Parathyroid adenoma (tissue), 2 donors: ENCODE data around the gene EGF.

ENCODE experiments used
- H2AFZ ChIP-seq: fragments of 300-600 bp; sonication (generic); one replicate; pipeline ENCODE4 v1.7.0; 2017; ENCODE audit warnings: antibody characterized with exemption, mild to moderate bottlenecking
- H3K27ac ChIP-seq: fragments of 300-600 bp; sonication (generic); one replicate; pipeline ENCODE4 v1.7.0; 2017
- H3K27me3 ChIP-seq: fragments of 300-600 bp; sonication (generic); one replicate; pipeline ENCODE4 v1.7.0; 2017; ENCODE audit warnings: low read length; ENCODE audit not compliant: control insufficient read depth, insufficient read depth
- H3K36me3 ChIP-seq: fragments of 300-600 bp; sonication (generic); one replicate; pipeline ENCODE4 v1.7.0; 2017; ENCODE audit warnings: low read length; ENCODE audit not compliant: control insufficient read depth, insufficient read depth
- H3K4me1 ChIP-seq: fragments of 300-600 bp; sonication (generic); one replicate; pipeline ENCODE4 v1.7.0; 2017; ENCODE audit warnings: control low read depth
- H3K4me2 ChIP-seq: fragments of 300-600 bp; sonication (generic); one replicate; pipeline ENCODE4 v1.7.0; 2017; ENCODE audit warnings: low read length
- H3K4me3 ChIP-seq: fragments of 300-600 bp; sonication (generic); one replicate; pipeline ENCODE4 v1.7.0; 2017; ENCODE audit warnings: low read depth, low read length
- H3K79me2 ChIP-seq: fragments of 300-600 bp; sonication (generic); one replicate; pipeline ENCODE4 v1.7.0; 2017; ENCODE audit warnings: control low read depth
- H3K9ac ChIP-seq: fragments of 300-600 bp; sonication (generic); one replicate; pipeline ENCODE4 v1.7.0; 2017; ENCODE audit warnings: mild to moderate bottlenecking
- H3K9me3 ChIP-seq: fragments of 300-600 bp; sonication (generic); one replicate; pipeline ENCODE4 v1.7.0; 2017; ENCODE audit warnings: low read length; ENCODE audit not compliant: control insufficient read depth
- TF ChIP-seq, protein P1 (sequence below): fragments of 300-600 bp; sonication (generic); IDR thresholded peaks from one replicate; pipeline ENCODE4 v1.7.0; 2017; ENCODE audit warnings: antibody characterized with exemption, mild to moderate bottlenecking
- donor health status: primary hyperparathyroidism.

Gene EGF

DNA sequence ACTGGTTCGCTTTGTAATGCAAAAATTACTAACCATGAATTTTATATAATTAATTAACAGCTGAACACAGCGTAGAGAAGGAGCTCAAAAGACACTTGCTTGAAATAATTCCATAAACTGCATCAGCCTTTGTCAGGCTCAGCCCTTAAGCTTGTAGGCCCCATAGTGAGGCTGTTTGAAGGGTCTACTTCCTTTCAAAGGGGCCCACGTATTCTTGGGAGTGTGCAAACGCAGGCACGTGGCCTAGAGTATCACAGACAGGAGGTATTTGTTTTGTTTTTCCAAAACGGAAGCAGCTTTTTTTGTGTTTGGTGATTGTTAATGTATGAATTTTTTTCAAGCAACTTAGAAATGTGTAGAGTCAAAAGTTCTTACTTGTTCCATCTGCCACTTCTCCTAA is 25.6 kb upstream of the EGF start:
- H3K4me3 ChIP-seq, result no peak overlapping the region
- no peak overlapping the region for H3K9ac ChIP-seq
- no peak overlapping the region for H3K27ac ChIP-seq
- H3K79me2 ChIP-seq, result no peaks in the 10 kb centered on the region
- H3K4me1 ChIP-seq, result no peaks in the 10 kb centered on the region
- no peaks in the 10 kb centered on the region for H3K27me3 ChIP-seq
- TF ChIP-seq, protein P1, sequence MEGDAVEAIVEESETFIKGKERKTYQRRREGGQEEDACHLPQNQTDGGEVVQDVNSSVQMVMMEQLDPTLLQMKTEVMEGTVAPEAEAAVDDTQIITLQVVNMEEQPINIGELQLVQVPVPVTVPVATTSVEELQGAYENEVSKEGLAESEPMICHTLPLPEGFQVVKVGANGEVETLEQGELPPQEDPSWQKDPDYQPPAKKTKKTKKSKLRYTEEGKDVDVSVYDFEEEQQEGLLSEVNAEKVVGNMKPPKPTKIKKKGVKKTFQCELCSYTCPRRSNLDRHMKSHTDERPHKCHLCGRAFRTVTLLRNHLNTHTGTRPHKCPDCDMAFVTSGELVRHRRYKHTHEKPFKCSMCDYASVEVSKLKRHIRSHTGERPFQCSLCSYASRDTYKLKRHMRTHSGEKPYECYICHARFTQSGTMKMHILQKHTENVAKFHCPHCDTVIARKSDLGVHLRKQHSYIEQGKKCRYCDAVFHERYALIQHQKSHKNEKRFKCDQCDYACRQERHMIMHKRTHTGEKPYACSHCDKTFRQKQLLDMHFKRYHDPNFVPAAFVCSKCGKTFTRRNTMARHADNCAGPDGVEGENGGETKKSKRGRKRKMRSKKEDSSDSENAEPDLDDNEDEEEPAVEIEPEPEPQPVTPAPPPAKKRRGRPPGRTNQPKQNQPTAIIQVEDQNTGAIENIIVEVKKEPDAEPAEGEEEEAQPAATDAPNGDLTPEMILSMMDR, result no peak
- H3K36me3 ChIP-seq, result no peaks in the 10 kb centered on the region
- no peaks in the 10 kb centered on the region for H3K9me3 ChIP-seq
- H3K4me2 ChIP-seq, result no peak overlapping the region
- no peak overlapping the region for H2AFZ ChIP-seq

DNA sequence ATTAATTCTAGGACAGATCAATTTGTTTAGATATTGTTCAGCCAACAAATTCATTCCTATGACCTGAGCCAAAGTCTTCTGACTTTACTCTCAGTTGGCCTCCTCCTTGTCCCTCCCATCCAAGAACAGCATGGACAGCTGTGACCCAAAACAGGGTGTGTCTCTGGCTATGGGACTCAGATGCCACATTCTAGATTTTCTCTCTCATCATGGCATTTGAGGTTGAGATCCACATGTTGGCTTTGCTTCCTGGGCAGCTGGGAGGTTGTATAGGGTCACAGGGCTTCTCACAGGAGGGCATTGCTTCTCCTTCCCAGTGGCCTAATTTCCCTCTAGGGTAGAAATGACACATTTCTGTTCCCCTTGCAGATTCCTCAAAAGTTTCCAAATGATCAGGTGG is 22.6 kb upstream of the EGF start:
- H3K27me3 ChIP-seq, result no peaks in the 10 kb centered on the region
- no peak overlapping the region for H3K9ac ChIP-seq
- H3K79me2 ChIP-seq, result no peaks in the 10 kb centered on the region
- TF ChIP-seq, protein P1, result no peak
- H3K4me1 ChIP-seq, result no peaks in the 10 kb centered on the region
- H3K36me3 ChIP-seq, result no peaks in the 10 kb centered on the region
- H3K9me3 ChIP-seq, result no peaks in the 10 kb centered on the region
- no peak overlapping the region for H3K27ac ChIP-seq
- no peak overlapping the region for H2AFZ ChIP-seq
- H3K4me2 ChIP-seq, result no peak overlapping the region
- no peak overlapping the region for H3K4me3 ChIP-seq

DNA sequence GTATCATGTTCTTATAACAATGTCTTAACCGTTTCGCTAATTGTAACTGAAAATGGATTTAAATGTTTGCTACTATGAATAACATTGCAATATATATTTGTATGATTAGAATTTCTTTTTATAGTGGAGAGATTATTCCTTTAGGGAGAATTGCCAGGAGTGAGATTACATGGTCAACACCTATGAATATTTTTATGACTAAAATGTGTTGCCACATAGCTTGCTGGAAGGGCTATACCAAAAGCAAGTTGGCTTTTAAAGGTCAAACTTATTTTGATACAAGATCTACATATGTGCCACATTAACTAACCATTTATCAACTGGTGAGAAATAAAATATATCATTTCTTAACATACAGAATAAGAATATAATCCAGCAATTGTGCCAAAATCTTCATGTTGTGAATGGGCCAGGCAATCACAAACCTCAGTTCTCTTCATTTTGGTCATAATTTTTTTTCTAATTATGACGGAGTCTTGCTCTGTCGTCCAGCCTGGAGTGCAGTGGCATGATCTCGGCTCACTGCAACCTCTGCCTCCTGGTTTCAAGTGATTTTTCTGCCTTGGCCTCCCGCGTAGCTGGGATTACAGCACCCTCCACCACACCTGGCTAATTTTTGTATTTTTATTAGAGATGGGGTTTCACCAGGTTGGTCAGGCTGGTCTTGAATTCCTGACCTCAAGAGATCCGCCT is 10.0 kb upstream of the EGF start:
- no peak overlapping the region for H2AFZ ChIP-seq
- no peaks in the 10 kb centered on the region for H3K9me3 ChIP-seq
- no peak overlapping the region for H3K4me3 ChIP-seq
- no peaks in the 10 kb centered on the region for H3K79me2 ChIP-seq
- H3K4me1 ChIP-seq, result no peaks in the 10 kb centered on the region
- H3K9ac ChIP-seq, result no peak overlapping the region
- H3K36me3 ChIP-seq, result no peaks in the 10 kb centered on the region
- TF ChIP-seq, protein P1, result no peak
- H3K27ac ChIP-seq, result no peak overlapping the region
- H3K4me2 ChIP-seq, result no peak overlapping the region
- no peaks in the 10 kb centered on the region for H3K27me3 ChIP-seq

DNA sequence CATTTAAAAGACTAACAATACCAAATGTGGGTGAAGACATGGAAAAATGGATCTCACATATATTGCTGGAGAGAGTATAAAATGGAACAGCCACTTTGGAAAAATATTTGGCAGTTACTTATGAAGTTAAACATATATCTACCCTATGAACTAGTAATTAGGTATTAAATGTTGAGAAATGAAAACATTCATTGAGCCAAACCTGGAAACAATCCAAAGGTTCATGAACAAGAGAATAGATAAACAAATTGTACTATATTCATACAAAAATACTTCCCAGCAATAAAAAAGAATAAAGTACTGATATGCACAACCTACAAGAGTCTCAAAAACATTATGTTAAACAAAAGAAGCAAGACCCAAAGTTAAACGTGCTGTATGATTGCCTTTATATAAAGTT is 4.0 kb upstream of the EGF start:
- H3K4me3 ChIP-seq, result no peak overlapping the region
- H3K9ac ChIP-seq, result no peak overlapping the region
- no peak overlapping the region for H3K27ac ChIP-seq
- H2AFZ ChIP-seq, result no peak overlapping the region
- TF ChIP-seq, protein P1, result no peak
- no peak overlapping the region for H3K4me2 ChIP-seq
- H3K27me3 ChIP-seq, result no peaks in the 10 kb centered on the region
- H3K36me3 ChIP-seq, result no peaks in the 10 kb centered on the region
- H3K9me3 ChIP-seq, result no peaks in the 10 kb centered on the region
- H3K79me2 ChIP-seq, result no peaks in the 10 kb centered on the region
- peaks cover 7% of the 10 kb centered on the region for H3K4me1 ChIP-seq

DNA sequence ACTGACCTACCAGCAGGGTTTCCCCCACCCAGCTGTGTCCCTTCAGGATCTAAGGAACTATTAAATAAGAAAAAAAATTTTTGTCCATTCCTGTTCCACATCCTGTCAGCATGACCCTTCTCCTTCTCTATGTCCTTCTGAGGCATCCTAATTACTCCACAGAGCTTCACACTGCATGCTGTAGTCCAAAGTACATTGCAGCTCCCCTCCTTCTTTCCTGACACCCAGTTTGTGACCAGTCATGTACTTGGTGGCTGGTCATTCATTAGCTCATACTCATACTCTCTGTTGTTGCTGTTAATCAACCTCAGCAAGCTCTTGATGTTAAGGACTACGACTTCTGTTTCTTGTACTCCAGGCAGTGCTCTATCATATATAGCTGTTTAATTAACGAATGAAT is 2.4 kb upstream of the EGF start:
- Histone ChIP-seq H3K9ac (no peak overlapping the region), H2AFZ (no peak overlapping the region), H3K4me3 (no peak overlapping the region), H3K79me2 (no peaks in the 10 kb centered on the region), H3K36me3 (no peaks in the 10 kb centered on the region), H3K27ac (no peak overlapping the region), H3K4me2 (no peak overlapping the region), H3K9me3 (no peaks in the 10 kb centered on the region), H3K4me1 (peaks cover 7% of the 10 kb centered on the region), H3K27me3 (no peaks in the 10 kb centered on the region)
- TF ChIP-seq, protein P1, result no peak
